HUDEP-2 (cell line): ENCODE data around the gene NUDCD3.
A peak's percentile ranks its signal among the peaks of the same experiment; 100 is the strongest.

Experiments used
- DNase-seq, 76 experiments: peaks; one replicate each; lab custom pipeline; 2025; ENCODE audit not compliant: unreplicated experiment in 76 of 76; lab: John Stamatoyannopoulos, UW

NUDCD3 gene

DNA sequence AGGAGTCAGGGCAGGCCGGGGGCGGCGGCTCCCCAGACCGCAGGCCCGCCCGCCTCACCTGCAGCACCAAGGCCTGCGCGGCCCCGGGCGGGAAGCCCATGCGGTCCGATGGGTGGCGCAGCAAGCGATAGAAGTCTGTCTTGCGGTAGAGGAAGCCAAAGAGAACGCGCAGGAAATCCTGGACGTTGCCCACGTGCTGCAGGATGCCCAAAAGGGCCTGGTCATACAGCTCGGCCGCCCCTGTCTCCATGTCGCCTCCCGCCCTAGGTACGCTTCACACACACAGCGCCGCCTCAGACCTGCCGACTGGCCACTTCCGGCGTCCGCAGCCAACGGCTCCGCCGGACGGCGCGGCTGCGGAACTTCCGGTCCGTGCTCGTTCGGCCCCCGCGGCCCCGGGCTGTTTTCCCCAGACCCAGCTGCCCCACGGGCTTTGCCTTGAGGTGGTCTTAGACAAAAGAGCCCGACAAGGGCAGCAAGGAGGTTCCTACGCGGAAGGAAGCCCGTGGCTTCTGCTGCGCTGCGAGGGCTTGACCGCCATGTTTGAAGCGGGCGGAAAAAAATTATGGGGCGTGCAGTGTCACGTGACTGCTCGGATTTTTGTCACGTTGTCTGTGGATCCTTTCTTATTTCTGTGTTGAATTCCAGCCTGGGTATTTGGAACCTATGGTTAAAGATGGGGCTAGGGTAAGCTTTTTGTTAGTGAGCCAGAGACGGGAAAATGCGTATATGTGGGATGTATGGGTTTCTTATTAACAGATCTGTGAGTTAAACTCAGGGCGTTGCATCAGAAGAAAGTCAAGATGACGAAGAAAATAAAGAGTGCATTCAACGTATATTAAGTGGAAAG is at the start of gene NUDCD3:
Gene NUDCD3 (minus strand): TSS at position 308 of the 850 bp plus-strand sequence. CDS start 58 bp downstream, at position 250.
- DNase-seq = peak in 74 of 76 experiments; percentile 13 to 87 (median 73)

DNA sequence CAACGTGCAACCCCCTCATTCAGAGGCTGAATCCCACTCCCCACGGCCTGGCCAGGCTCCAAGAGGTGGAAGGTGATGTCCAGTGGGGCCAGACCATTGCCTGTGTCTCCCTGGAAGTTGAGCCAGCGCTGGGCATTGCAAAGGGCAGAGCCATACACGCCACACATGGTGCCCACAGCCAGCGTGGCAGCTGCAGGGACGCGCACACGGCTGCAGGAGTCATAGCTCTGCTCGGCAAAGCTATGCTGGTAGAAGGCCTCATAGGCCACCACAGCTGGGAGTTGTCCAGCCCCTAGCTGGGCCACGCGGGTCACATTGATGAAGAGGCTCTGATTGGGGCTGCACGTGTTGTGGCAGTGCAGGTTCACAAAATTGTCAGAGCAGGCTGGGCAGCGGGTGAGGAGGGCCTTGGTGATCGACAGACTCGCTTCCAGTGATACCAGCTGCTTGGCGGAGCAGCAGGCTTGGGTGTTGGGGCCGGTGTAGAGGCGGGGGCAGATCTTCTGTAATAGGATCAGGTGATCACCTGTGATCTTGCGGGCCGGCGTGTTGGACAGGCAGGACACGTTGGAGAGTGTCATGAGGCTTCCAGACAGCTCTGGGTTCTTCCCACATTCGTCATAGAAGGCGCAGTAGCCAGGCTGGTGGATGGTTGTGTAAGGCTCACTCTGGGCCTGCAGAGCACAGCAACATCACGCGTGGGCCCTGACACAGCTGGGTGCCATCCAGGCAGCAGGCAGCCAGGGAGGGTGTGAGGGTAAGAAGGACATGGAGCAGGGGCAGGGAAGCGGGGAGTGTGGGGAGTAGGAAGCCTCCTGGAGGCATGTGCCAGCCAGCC is 49.4 kb upstream of the NUDCD3 start:
- no peak for DNase-seq

- peak in 1 of 76 experiments; percentile 31 for DNase-seq
These were observed 48.6 kb upstream of the NUDCD3 start for GRCh38 chr7:44538798-44539668.

- no peak for DNase-seq
These were observed 47.8 kb upstream of the NUDCD3 start for GRCh38 chr7:44538093-44538797.

GRCh38 chr7:44537442-44537841 is 47.0 kb upstream of the NUDCD3 start:
- DNase-seq = no peak

- no peak for DNase-seq
These were observed 45.6 kb upstream of the NUDCD3 start for GRCh38 chr7:44536090-44536489.

- DNase-seq = no peak
These were observed 45.0 kb upstream of the NUDCD3 start for GRCh38 chr7:44535348-44536064.

DNA sequence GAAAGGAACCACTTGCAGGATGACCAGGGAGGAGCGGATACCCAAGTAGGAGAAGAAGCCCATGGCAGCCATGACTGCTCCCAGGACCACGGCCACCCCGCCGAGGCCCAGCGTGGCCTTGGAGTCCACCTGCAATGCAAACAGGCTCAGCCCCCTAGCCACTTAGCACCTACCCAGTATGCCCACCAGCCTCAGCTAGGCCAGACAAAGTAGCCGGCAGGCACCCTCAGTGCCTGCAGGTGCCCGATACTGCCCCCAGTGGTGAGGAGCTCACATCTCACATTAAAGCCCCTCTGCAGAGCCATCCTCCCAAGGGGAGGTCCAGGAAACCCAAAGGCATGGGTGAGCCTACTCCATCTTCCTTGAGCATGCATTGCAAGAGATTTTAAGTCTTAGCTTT is 44.0 kb upstream of the NUDCD3 start:
- DNase-seq = peak in 63 of 76 experiments; percentile 4 to 73 (median 39)

DNA sequence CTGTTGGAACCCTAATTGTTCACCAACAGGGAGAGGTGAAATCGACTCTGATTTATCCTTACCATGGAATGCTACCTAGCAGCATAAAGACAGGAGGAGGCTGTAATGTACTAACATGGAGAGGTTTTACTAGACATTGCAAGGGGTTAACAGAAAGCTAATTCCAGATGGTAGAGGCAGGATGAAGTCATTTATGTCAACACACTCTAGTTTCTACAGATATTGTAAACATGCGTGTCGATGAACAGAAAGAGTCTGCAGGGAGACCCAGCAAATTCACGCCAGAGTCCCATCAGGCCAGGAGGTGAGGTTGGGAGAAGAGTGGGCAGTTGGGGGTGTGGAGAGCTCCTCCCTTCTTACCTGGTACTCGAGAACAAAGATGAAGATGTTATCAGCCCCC is 43.6 kb upstream of the NUDCD3 start:
- no peak for DNase-seq

DNA sequence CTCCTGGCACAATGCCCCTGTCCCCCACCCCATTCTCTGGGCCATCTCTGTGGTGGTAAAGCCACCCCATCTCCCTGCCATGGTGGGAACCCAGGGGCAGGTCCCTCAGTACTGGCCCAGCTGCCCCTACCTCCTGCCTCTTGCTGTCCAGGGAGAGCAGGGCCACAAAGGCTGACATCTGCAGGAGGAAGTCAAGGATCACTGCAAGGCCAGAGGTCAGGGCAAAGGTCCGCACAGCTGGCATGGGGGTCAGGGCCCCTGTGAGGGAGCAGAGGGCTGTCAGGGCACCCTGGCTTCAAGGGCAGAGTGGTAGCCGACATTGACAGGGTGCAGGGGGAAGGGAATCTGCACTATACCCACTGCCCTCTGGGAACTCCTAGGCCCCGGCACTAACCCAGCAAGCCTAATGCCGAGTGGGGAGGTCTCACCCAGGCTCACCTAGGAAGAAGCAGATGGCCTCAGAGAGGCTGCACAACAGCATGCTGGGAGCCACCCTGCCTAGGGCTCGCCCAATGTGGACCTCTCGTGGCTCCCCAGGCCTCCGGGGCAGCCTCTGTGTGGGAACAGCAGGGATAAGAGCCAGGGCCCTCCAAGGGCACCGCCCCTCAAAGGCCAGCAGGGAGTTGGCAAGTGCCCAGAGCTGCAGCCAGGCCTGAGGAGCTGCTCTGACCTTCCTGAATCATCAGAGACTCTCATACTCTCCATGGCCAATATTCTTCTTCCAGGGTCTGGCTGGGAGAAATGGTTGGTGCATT is 43.0 kb upstream of the NUDCD3 start:
- DNase-seq = peak in 3 of 76 experiments; percentile 5 to 34 (median 20)

DNA sequence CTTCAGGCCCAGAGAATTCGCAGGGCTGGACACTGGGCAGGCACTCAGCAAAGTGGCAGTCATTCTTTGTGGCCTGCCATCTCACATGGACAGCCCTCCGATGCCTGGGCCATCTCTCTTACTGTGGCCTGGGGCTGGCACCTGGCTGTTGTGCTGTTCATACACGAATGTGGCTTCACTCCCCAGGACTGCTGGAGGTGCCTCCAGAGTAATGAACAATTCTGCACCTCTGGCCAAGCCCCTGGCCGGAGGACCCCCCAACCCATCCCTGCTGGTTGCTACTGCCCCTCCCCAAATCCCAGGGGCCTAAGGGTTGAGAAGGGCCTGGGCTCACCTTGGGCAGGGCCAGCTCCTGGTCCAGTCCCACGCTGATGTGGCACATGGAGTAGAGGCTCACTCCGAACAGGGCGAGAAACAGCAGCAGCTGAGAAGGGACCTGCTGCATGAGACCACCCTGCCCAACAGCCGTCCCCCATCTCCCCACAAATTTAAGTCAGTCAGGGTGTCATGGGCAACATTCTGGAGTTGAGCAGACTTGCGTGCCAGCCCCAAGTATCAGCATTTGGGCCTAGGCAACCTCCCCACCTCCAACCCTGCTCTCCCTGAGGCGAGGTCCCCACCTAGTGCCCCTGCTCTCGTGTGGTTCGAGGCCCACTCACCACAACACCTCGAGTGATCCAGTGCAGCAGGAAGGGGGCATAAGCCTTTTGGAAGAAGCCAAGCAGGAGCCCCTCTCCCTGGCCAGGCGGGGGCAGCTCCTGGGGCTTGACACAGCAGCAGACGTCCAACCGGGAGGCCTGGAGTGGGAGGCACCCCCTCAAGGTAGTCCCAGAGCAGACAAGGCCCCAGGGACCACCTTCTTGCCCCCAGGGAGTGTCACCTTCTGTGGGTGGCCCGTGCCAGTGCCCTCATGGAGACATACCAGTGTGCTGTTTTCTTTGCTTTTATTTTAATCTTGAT is 41.2 kb upstream of the NUDCD3 start:
- no peak for DNase-seq

- peak in 23 of 76 experiments; percentile 1 to 50 (median 18) for DNase-seq
These were observed 40.5 kb upstream of the NUDCD3 start for GRCh38 chr7:44530990-44531389.

- no peak for DNase-seq
These were observed 34.4 kb upstream of the NUDCD3 start for GRCh38 chr7:44524811-44525388.

GRCh38 chr7:44522315-44522714 is 31.9 kb upstream of the NUDCD3 start:
- no peak for DNase-seq

DNA sequence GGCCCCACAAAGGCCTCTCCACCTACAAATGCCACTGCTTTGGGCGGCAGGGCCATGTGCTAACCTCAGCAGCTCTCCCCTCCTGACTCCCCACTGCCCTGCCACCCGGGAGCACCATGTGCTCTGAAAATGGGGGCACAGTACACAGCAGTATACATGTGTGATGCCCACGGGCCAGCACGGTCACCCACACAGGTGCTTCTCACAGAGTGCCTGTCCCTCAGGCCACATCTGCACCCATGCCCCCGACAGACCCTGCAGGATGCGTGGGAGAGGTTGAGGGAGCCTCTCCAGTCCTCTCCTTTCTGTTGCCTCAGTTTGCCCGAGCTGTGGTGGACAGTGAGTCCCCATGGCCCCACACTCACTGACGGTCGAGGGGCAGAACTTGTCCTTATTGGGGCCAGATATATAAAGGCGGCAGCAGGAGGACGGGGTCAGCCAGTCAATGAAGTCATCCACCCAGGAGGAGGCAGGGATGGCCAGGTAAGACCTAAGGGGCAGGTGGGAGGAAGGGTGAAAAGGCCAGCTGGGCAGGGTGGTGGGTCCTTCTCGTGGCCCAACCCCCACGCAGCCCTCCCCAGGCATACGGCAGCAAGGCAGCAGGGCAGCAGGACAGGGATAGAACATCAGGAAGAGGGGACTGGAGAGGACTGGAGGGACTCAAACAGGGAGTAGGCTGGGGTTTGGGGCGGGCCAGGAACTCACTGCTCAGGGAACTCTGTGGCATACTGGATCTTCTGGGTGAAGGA is 31.1 kb upstream of the NUDCD3 start:
- no peak for DNase-seq

GRCh38 chr7:44520574-44520973 is 30.1 kb upstream of the NUDCD3 start:
- DNase-seq = no peak
